ENCODE measurements around the gene SLC25A30.

GRCh38 chr13:45361596-45362206 is 56.5 kb downstream of the SLC25A30 start:
- TF ChIP-seq CTCF (IDR thresholded peaks at IDR 0.05), result no peak
- no peak for TF ChIP-seq POLR2A (IDR thresholded peaks at IDR 0.05)
- no peak for TF ChIP-seq EP300 (IDR thresholded peaks at IDR 0.05)
